OCI-LY1 (cell line): Measurements from ENCODE around the gene B4GALNT1.

Source experiments
- H2AFZ ChIP-seq: fragments of 200-600 bp; sonication (generic), shearing (Covaris generic); 2 replicates; pipeline ENCODE4 v1.6.0; 2014; ENCODE audit warnings: antibody characterized with exemption, mild to moderate bottlenecking, low read length
- H3F3A ChIP-seq: fragments of 200-600 bp; sonication (generic), shearing (Covaris generic); 2 replicates; pipeline ENCODE4 v1.6.0; 2014; ENCODE audit warnings: mild to moderate bottlenecking, antibody characterized with exemption, low read length, moderate library complexity; ENCODE audit not compliant: insufficient read depth
- H3K27ac ChIP-seq: fragments of 200-600 bp; sonication (generic); 2 replicates; pipeline ENCODE4 v1.5.1; 2014; ENCODE audit warnings: low read length, mixed run types, mild to moderate bottlenecking, low read depth; ENCODE audit not compliant: poor library complexity, severe bottlenecking
- H3K27me3 ChIP-seq: fragments of 200-600 bp; sonication (generic); 2 replicates; pipeline ENCODE4 v1.6.0; 2014; ENCODE audit warnings: antibody characterized with exemption, mild to moderate bottlenecking, low read length, moderate library complexity; ENCODE audit not compliant: insufficient read depth
- H3K36me3 ChIP-seq: fragments of 200-600 bp; sonication (generic); 2 replicates; pipeline ENCODE4 v1.6.1; 2014; ENCODE audit warnings: mild to moderate bottlenecking, antibody characterized with exemption, low read length, moderate library complexity, mixed read lengths; ENCODE audit not compliant: insufficient read depth
- H3K4me1 ChIP-seq: fragments of 200-600 bp; sonication (generic); 2 replicates; pipeline ENCODE4 v1.5.1; 2014; ENCODE audit warnings: mild to moderate bottlenecking, low read length, moderate library complexity; ENCODE audit not compliant: insufficient read depth, severe bottlenecking
- H3K4me2 ChIP-seq: fragments of 200-600 bp; sonication (generic), shearing (Covaris generic); 2 replicates; pipeline ENCODE4 v1.6.1; 2014; ENCODE audit warnings: low read length
- H3K4me3 ChIP-seq: fragments of 200-600 bp; sonication (generic); 2 replicates; pipeline ENCODE4 v1.5.1; 2014; ENCODE audit warnings: low read length, low read depth, mild to moderate bottlenecking, mixed read lengths; ENCODE audit not compliant: poor library complexity, severe bottlenecking
- H3K79me2 ChIP-seq: fragments of 200-600 bp; shearing (Covaris generic); 2 replicates; pipeline ENCODE4 v1.6.1; 2016; ENCODE audit warnings: mixed run types, low read length, mixed read lengths; ENCODE audit not compliant: insufficient read depth
- H3K9ac ChIP-seq: fragments of 200-600 bp; sonication (generic), shearing (Covaris generic); 2 replicates; pipeline ENCODE4 v1.6.1; 2014; ENCODE audit warnings: mild to moderate bottlenecking, low read length, mixed read lengths
- H3K9me2 ChIP-seq: fragments of 200-600 bp; sonication (generic), shearing (Covaris generic); 2 replicates; pipeline ENCODE4 v1.6.1; 2014; ENCODE audit warnings: low read depth, mild to moderate bottlenecking, low read length, mixed read lengths
- H3K9me3 ChIP-seq: fragments of 200-600 bp; shearing (Covaris generic); 2 replicates; pipeline ENCODE4 v1.6.1; 2014; ENCODE audit warnings: low read length, mixed read lengths
- H4K20me1 ChIP-seq: fragments of 200-600 bp; sonication (generic), shearing (Covaris generic); 2 replicates; pipeline ENCODE4 v1.6.0; 2016; ENCODE audit warnings: mild to moderate bottlenecking, low read length; ENCODE audit not compliant: insufficient read depth
- EZH2 ChIP-seq: fragments of 200-600 bp; sonication (generic), shearing (Covaris generic); IDR thresholded peaks from 2 replicates; pipeline ENCODE4 v1.8.0; 2017; ENCODE audit warnings: borderline replicate concordance, mixed run types, mild to moderate bottlenecking, antibody characterized with exemption, low read length, moderate library complexity, mixed read lengths
- TF ChIP-seq, protein P1 (sequence below): fragments of 200-600 bp; sonication (generic), shearing (Covaris generic); IDR thresholded peaks from 2 replicates; pipeline ENCODE4 v1.5.1; 2017; ENCODE audit warnings: mild to moderate bottlenecking, antibody characterized with exemption, low read length, moderate library complexity, mixed read lengths

Gene B4GALNT1

DNA sequence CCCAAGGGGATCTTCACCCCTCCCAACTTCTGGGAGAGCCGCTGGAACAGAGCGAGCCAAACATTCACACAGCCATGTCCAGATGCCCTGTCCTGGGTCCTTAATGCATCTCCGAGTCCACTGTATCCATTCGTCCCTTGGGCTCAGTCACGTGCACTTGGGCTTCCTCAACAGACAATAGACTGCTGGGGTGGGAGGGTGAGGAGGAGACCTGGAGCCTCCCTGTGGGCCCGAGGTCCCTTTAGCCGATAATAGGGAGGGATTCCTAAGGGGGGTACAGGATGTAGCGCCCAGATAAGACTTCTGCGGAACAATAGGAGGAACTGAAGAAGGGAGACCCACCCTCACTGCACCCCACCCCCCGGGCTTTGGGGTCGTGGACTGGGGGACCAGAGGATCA, 15.1 kb downstream of the B4GALNT1 start:
- H3K4me1 ChIP-seq, result peaks cover 16% of the 10 kb centered on the region
- H3F3A ChIP-seq, result no peaks in the 10 kb centered on the region
- H3K27ac ChIP-seq, result no peak overlapping the region
- peaks cover 7% of the 10 kb centered on the region for H3K27me3 ChIP-seq
- no peak overlapping the region for H3K4me3 ChIP-seq
- H2AFZ ChIP-seq, result no peak overlapping the region
- H3K36me3 ChIP-seq, result no peaks in the 10 kb centered on the region
- no peak overlapping the region for H3K4me2 ChIP-seq
- no peaks in the 10 kb centered on the region for H3K79me2 ChIP-seq
- no peaks in the 10 kb centered on the region for H3K9me3 ChIP-seq
- no peak overlapping the region for H3K9ac ChIP-seq
- no peak for TF ChIP-seq EZH2
- TF ChIP-seq, protein P1, sequence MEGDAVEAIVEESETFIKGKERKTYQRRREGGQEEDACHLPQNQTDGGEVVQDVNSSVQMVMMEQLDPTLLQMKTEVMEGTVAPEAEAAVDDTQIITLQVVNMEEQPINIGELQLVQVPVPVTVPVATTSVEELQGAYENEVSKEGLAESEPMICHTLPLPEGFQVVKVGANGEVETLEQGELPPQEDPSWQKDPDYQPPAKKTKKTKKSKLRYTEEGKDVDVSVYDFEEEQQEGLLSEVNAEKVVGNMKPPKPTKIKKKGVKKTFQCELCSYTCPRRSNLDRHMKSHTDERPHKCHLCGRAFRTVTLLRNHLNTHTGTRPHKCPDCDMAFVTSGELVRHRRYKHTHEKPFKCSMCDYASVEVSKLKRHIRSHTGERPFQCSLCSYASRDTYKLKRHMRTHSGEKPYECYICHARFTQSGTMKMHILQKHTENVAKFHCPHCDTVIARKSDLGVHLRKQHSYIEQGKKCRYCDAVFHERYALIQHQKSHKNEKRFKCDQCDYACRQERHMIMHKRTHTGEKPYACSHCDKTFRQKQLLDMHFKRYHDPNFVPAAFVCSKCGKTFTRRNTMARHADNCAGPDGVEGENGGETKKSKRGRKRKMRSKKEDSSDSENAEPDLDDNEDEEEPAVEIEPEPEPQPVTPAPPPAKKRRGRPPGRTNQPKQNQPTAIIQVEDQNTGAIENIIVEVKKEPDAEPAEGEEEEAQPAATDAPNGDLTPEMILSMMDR, result no peak
- no peaks in the 10 kb centered on the region for H4K20me1 ChIP-seq
- no peaks in the 10 kb centered on the region for H3K9me2 ChIP-seq

DNA sequence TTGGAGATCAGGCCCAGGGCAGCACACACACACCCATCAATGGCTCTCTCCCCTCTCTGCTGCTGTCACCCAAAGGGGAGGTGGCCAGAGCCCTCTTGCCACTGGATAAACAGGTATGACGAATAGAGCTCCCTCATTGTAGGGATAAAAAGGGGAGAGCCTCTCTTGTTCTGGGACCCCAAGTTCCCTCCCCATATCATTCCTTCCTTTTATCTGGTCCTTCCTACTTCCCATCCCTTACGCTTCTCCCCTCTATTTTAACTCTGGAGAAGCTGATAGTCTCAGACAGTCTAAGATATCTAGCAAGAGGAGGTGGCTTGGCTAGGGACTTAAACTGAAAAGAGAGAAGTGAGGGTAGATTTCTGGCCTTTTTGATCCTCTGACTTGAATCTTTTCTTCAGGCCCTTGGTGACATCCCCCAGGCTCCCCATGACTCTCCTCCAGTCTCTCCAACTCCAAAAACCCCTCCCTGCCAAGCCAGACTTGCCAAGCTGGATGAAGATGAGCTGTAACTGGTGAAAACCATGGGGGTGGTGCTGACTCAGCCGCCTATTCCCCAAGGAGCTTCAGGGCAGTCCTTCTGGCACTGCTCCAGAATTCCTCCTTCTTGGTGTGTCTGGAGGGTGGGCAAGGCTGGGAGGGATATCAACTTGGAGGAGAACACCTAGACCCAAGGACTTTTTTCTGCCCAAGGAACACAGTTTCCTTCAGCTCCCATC, 16.5 kb downstream of the B4GALNT1 start:
- Histone ChIP-seq H3F3A (no peaks in the 10 kb centered on the region), H2AFZ (no peak overlapping the region), H3K9me3 (no peaks in the 10 kb centered on the region), H3K79me2 (no peaks in the 10 kb centered on the region), H3K4me3 (no peak overlapping the region), H4K20me1 (no peaks in the 10 kb centered on the region), H3K9ac (no peak overlapping the region), H3K4me2 (no peak overlapping the region), H3K36me3 (no peaks in the 10 kb centered on the region), H3K4me1 (peaks cover 18% of the 10 kb centered on the region), H3K27me3 (peaks cover 4% of the 10 kb centered on the region; the same call in 1 of the 2 replicates), H3K27ac (no peak overlapping the region), H3K9me2 (no peaks in the 10 kb centered on the region)
- TF ChIP-seq, protein P1, result no peak
- no peak for TF ChIP-seq EZH2

DNA sequence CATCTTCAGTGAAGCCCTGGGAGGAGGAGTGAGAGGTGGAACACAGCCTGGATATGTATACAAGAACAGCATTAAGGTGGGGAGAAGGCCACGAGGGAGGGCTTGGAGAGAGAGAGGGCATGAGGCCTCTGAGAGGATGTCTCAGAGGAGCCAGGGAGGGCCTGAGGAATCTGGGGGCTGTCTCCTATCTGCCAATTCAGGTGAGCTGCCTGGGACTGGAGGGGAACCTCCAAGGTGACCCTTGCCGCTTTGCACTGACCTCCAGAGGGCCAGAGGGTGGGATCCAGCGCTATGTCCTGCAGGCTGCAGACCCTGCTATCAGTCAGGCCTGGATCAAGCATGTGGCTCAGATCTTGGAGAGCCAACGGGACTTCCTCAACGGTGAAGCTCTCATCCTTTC, 17.4 kb downstream of the B4GALNT1 start:
- Histone ChIP-seq H3K4me3 (no peak overlapping the region), H3K9me2 (no peaks in the 10 kb centered on the region), H3K4me1 (peaks cover 10% of the 10 kb centered on the region), H3K36me3 (no peaks in the 10 kb centered on the region), H3F3A (no peaks in the 10 kb centered on the region), H2AFZ (no peak overlapping the region), H3K9me3 (no peaks in the 10 kb centered on the region), H3K27me3 (peaks cover 4% of the 10 kb centered on the region; the same call in 1 of the 2 replicates), H4K20me1 (no peaks in the 10 kb centered on the region), H3K79me2 (no peaks in the 10 kb centered on the region), H3K4me2 (no peak overlapping the region), H3K27ac (no peak overlapping the region), H3K9ac (no peak overlapping the region)
- no peak for TF ChIP-seq EZH2
- TF ChIP-seq, protein P1, result no peak
